Fibroblast of lung (primary cell): ENCODE data around the gene MYH3. TPM values are rescaled to one million over a fixed set of nuclear protein-coding genes. Genes with fewer than 3 reads are reported as not detected.
A peak's percentile ranks its signal among the peaks of the same experiment; 100 is the strongest.

Source experiments
- DNase-seq, 2 donors: peaks; one replicate each; pipeline versions ENCODE4 v3.0.0 to v3.0.0-alpha.2; 2010; ENCODE audit warnings: low read depth in 2 of 2
- H2AFZ ChIP-seq: 2 replicates; pipeline ENCODE4 v1.5.1; 2012; ENCODE audit warnings: low read length, control low read depth, inconsistent platforms
- H3K27ac ChIP-seq: 2 replicates; pipeline ENCODE4 v1.5.1; 2011; ENCODE audit warnings: low read length, control low read depth; ENCODE audit not compliant: insufficient read depth
- H3K27me3 ChIP-seq: 2 replicates; pipeline ENCODE4 v1.5.1; 2011; ENCODE audit warnings: mild to moderate bottlenecking, low read length; ENCODE audit not compliant: control insufficient read depth, insufficient read depth
- H3K36me3 ChIP-seq: 2 replicates; pipeline ENCODE4 v1.5.1; 2011; ENCODE audit warnings: low read length; ENCODE audit not compliant: control insufficient read depth, insufficient read depth
- H3K4me1 ChIP-seq: 2 replicates; pipeline ENCODE4 v1.5.1; 2011; ENCODE audit warnings: low read length; ENCODE audit not compliant: control insufficient read depth, insufficient read depth; ENCODE audit errors: extremely low read depth
- H3K4me2 ChIP-seq: 2 replicates; pipeline ENCODE4 v1.5.1; 2011; ENCODE audit warnings: low read length, control low read depth; ENCODE audit not compliant: insufficient read depth; ENCODE audit errors: extremely low read depth
- H3K4me3 ChIP-seq, 4 experiments: fragments of 200-600 bp in 1 of 4; sonication (generic) in 1 of 4; replicated peaks in 1 of 4; 2 replicates each; pipeline ENCODE4 v1.5.1; 2011 to 2016; ENCODE audit warnings: low read length in 4 of 4, low read depth in 3 of 4, mild to moderate bottlenecking in 3 of 4, control low read depth in 2 of 4, inconsistent platforms in 1 of 4, mixed read lengths in 1 of 4; ENCODE audit not compliant: insufficient read depth in 1 of 4; ENCODE audit errors: control extremely low read depth in 1 of 4
- H3K79me2 ChIP-seq: 2 replicates; pipeline ENCODE4 v1.5.1; 2012; ENCODE audit warnings: mild to moderate bottlenecking, low read length, inconsistent platforms; ENCODE audit not compliant: control insufficient read depth, insufficient read depth
- H3K9ac ChIP-seq: 2 replicates; pipeline ENCODE4 v1.5.1; 2011; ENCODE audit warnings: mild to moderate bottlenecking, low read length, control low read depth; ENCODE audit not compliant: insufficient read depth
- H3K9me3 ChIP-seq: 2 replicates; pipeline ENCODE4 v1.5.1; 2012; ENCODE audit warnings: low read depth, low read length; ENCODE audit not compliant: control insufficient read depth, insufficient read depth
- H4K20me1 ChIP-seq: 2 replicates; pipeline ENCODE4 v1.5.1; 2011; ENCODE audit warnings: low read length; ENCODE audit not compliant: control insufficient read depth, insufficient read depth; ENCODE audit errors: extremely low read depth
- EZH2 ChIP-seq: IDR thresholded peaks from 2 replicates; pipeline ENCODE4 v1.5.1; 2012; ENCODE audit warnings: low read length, control low read depth, mild to moderate bottlenecking; ENCODE audit errors: missing control alignments
- polyA plus RNA-seq, 2 donors: library from polyadenylated mRNA; depleted of rRNA in 1 of 2; stranded (reverse) in 1 of 2; unstranded in 1 of 2; fragments of >200 nt; gene quantifications; 2 replicates each; pipeline ENCODE4 v1.2.1, GENCODE V29; 2011 to 2012; ENCODE audit warnings: missing spikeins in 1 of 2
- total RNA-seq: library from RNA; depleted of rRNA; stranded (reverse); fragments of >200 nt; gene quantifications from 2 replicates; pipeline ENCODE4 v1.2.1, GENCODE V29; 2014
- TF ChIP-seq, protein P1 (sequence below), 2 donors: IDR thresholded peaks in 1 of 2; conservative IDR thresholded peaks in 1 of 2; 1 replicate in 1 of 2; 2 replicates in 1 of 2; pipeline ENCODE4 v1.5.1; 2011 to 2012; ENCODE audit warnings: low read length in 2 of 2, control low read depth in 1 of 2, inconsistent platforms in 1 of 2, low read depth in 1 of 2, mild to moderate bottlenecking in 1 of 2

The MYH3 gene
- total and polyA plus RNA-seq, 2 donors (not counting 1 experiment from before 2014, with no cell fraction given) = 0.25 to 0.50 TPM

DNA sequence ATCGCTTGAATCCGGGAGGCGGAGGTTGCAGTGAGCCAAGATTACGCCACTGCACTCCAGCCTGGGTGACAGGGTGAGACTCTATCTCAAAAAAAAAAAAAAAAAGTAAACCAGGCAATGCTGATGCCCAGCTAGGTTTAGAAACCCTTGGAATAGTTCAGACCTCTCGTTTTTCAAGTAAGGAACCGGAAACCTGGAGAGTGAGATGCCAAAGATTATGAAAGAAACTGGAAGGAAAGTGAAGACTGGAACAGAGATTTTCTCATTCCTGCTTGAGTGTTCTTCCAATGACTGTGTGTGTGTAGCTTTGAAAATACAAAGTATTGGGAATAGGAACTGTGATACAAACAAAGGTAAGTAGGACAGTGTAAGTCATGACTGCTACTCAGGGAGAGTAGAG lies 35.7 kb downstream of the MYH3 start:
- Histone ChIP-seq H3K4me1 (no peaks in the 10 kb centered on the region), H3K4me2 (no peak overlapping the region), H3K9me3 (no peaks in the 10 kb centered on the region), H4K20me1 (no peaks in the 10 kb centered on the region), H2AFZ (no peak overlapping the region), H3K27me3 (no peaks in the 10 kb centered on the region), H3K4me3 (no peak overlapping the region), H3K79me2 (no peaks in the 10 kb centered on the region), H3K27ac (no peak overlapping the region), H3K36me3 (no peaks in the 10 kb centered on the region), H3K9ac (no peak overlapping the region)
- TF ChIP-seq, protein P1, sequence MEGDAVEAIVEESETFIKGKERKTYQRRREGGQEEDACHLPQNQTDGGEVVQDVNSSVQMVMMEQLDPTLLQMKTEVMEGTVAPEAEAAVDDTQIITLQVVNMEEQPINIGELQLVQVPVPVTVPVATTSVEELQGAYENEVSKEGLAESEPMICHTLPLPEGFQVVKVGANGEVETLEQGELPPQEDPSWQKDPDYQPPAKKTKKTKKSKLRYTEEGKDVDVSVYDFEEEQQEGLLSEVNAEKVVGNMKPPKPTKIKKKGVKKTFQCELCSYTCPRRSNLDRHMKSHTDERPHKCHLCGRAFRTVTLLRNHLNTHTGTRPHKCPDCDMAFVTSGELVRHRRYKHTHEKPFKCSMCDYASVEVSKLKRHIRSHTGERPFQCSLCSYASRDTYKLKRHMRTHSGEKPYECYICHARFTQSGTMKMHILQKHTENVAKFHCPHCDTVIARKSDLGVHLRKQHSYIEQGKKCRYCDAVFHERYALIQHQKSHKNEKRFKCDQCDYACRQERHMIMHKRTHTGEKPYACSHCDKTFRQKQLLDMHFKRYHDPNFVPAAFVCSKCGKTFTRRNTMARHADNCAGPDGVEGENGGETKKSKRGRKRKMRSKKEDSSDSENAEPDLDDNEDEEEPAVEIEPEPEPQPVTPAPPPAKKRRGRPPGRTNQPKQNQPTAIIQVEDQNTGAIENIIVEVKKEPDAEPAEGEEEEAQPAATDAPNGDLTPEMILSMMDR (conservative IDR thresholded peaks at IDR 0.05 in 1 of 2, IDR thresholded peaks at IDR 0.05 in 1 of 2; ENCODE audit: low read depth in 1 of 2, low read length in 2 of 2) = no peak
- TF ChIP-seq EZH2 = no peak
- no peak for DNase-seq

DNA sequence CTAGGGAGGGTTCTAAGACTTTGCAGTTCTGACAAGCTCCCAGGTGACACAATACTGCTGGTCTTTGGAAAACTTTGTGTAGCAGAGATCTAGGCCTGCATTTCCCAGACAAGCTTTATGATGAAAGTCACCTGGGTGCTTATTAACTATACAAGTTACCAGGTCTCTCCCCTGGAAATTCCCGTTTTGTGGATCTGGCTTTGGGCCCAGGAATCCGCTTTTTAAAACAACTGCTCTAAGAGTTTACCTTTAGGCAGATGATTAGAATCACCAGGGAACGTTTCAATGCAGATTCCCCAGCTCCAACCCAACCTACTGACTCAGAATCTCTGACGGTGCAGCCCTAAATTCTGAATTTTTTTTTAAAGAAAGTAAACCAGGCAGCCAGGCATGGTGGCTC lies 36.3 kb downstream of the MYH3 start:
- Histone ChIP-seq H3K9me3 (no peaks in the 10 kb centered on the region), H3K9ac (no peak overlapping the region), H3K79me2 (no peaks in the 10 kb centered on the region), H2AFZ (no peak overlapping the region), H3K27ac (no peak overlapping the region), H3K36me3 (no peaks in the 10 kb centered on the region), H3K4me1 (no peaks in the 10 kb centered on the region), H3K27me3 (no peaks in the 10 kb centered on the region), H3K4me3 (no peak overlapping the region), H3K4me2 (no peak overlapping the region), H4K20me1 (no peaks in the 10 kb centered on the region)
- TF ChIP-seq, protein P1 (conservative IDR thresholded peaks at IDR 0.05 in 1 of 2, IDR thresholded peaks at IDR 0.05 in 1 of 2; ENCODE audit: low read depth in 1 of 2, low read length in 2 of 2) = no peak
- TF ChIP-seq EZH2 = no peak
- no peak for DNase-seq

DNA sequence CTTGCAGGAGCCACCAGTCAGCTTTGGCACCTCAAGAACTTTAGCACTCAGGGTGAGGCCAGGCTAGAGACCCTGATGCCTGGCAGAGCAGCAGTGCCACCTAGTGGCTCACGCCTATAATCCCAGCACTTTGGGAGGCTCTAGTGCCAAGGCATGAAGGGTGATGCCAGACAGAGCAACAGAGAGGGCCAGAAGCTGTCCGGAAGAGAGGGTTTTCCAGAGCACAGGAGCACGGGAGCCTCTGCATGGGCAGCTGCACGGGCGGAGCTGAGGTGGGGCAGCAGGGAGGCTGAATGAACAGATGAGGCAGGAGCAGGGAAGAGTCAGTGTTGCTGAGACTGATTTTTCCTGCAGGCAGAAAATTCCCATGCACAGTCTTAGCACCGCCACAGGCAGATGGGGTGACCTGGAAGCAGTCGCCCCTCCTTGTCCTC lies 38.9 kb downstream of the MYH3 start:
- Histone ChIP-seq H3K4me2 (no peak overlapping the region), H3K4me3 (no peak overlapping the region), H4K20me1 (no peaks in the 10 kb centered on the region), H3K9me3 (no peaks in the 10 kb centered on the region), H3K36me3 (no peaks in the 10 kb centered on the region), H3K27me3 (no peaks in the 10 kb centered on the region), H2AFZ (no peak overlapping the region), H3K9ac (no peak overlapping the region), H3K79me2 (no peaks in the 10 kb centered on the region), H3K4me1 (no peaks in the 10 kb centered on the region), H3K27ac (no peak overlapping the region)
- TF ChIP-seq, protein P1 (conservative IDR thresholded peaks at IDR 0.05 in 1 of 2, IDR thresholded peaks at IDR 0.05 in 1 of 2; ENCODE audit: low read depth in 1 of 2, low read length in 2 of 2) = peak; percentile 94 to 96
- no peak for TF ChIP-seq EZH2
- peak; percentile 46 to 71 for DNase-seq
